GM12878 (cell line): ENCODE measurements around the gene CTIF. TPM values are rescaled to one million over a fixed set of nuclear protein-coding genes. Genes with fewer than 3 reads are reported as not detected.

Experiments
- ATAC-seq: fragments of 200-7000 bp; cut with Tn5 transposase; 3 replicates; pipeline ENCODE4 v1.9.1; 2020; ENCODE audit warnings: mild to moderate bottlenecking, moderate library complexity
- BruUV-seq: library from RNA; stranded (reverse); fragments of 400-500 nt; replicated peaks from 2 replicates; lab custom pipeline; 2021; lab: Mats Ljungman, UMichigan
- CTCF ChIA-PET: fragments of 300-600 bp; sonication (Branson Sonifier 250); formaldehyde crosslinking; extraction: SDS; loops from one replicate; lab custom pipeline; 2021; ENCODE audit warnings: inconsistent platforms; lab: Yijun Ruan, JAX
- POLR2A ChIA-PET: fragments of 350-600 bp; formaldehyde crosslinking; extraction: SDS; loops from one replicate; lab custom pipeline; 2021; ENCODE audit warnings: inconsistent platforms; lab: Charles Lee
- RAD21 ChIA-PET: fragments of 300-600 bp; sonication (Branson Sonifier 250); formaldehyde crosslinking; loops from one replicate; lab custom pipeline; 2023; ENCODE audit warnings: antibody characterized with exemption; ENCODE audit not compliant: unreplicated experiment; lab: Charles Lee
- SMC1A ChIA-PET: fragments of 300-600 bp; sonication (Branson Sonifier 250); formaldehyde crosslinking; loops from one replicate; lab custom pipeline; 2023; ENCODE audit not compliant: unreplicated experiment, uncharacterized antibody; lab: Charles Lee
- DNase-seq: peaks from one replicate; pipeline ENCODE4 v3.0.0-alpha.2; 2011; ENCODE audit warnings: low read depth, low spot score
- FAIRE-seq: peaks from 3 replicates; lab custom pipeline; 2011; peaks lifted over from hg19 to GRCh38; lab: Jason Lieb, UNC
- H2AFZ ChIP-seq: 2 replicates; pipeline ENCODE4 v1.6.0; 2011; ENCODE audit warnings: low read depth, low read length, control low read depth; ENCODE audit not compliant: control insufficient read depth
- H3K27ac ChIP-seq: 2 replicates; pipeline ENCODE4 v1.5.1; 2011; ENCODE audit warnings: control low read depth; ENCODE audit not compliant: control insufficient read depth, insufficient read depth
- H3K27me3 ChIP-seq, 2 experiments: replicated peaks in 1 of 2; 2 replicates each; pipeline versions ENCODE4 v1.6.0 to v1.6.1; 2011; ENCODE audit warnings: low read length in 1 of 2; ENCODE audit not compliant: control insufficient read depth in 2 of 2, insufficient read depth in 2 of 2
- H3K36me3 ChIP-seq, 2 experiments: 2 replicates each; pipeline ENCODE4 v1.5.1; 2011; ENCODE audit warnings: low read length in 1 of 2; ENCODE audit not compliant: control insufficient read depth in 2 of 2, insufficient read depth in 2 of 2
- H3K4me1 ChIP-seq: 2 replicates; pipeline ENCODE4 v1.6.1; 2011; ENCODE audit warnings: mild to moderate bottlenecking, low read length, moderate library complexity, mixed read lengths; ENCODE audit not compliant: control insufficient read depth, insufficient read depth
- H3K4me2 ChIP-seq: 2 replicates; pipeline ENCODE4 v1.6.0; 2011; ENCODE audit warnings: control low read depth; ENCODE audit not compliant: control insufficient read depth, insufficient read depth
- H3K4me3 ChIP-seq: fragments of 200-600 bp; sonication (generic); 2 replicates; pipeline ENCODE4 v1.5.1; 2016
- H3K79me2 ChIP-seq: 2 replicates; pipeline ENCODE4 v1.6.0; 2011; ENCODE audit warnings: low read length; ENCODE audit not compliant: control insufficient read depth, insufficient read depth
- H3K9ac ChIP-seq: 2 replicates; pipeline ENCODE4 v1.8.0; 2011; ENCODE audit warnings: low read length, control low read depth, mixed read lengths; ENCODE audit not compliant: control insufficient read depth, insufficient read depth
- H3K9me3 ChIP-seq: replicated peaks from 3 replicates; pipeline ENCODE4 v1.5.1; 2011; ENCODE audit warnings: mild to moderate bottlenecking, low read length; ENCODE audit not compliant: control insufficient read depth, insufficient read depth
- H4K20me1 ChIP-seq: 2 replicates; pipeline ENCODE4 v1.6.0; 2011; ENCODE audit not compliant: control insufficient read depth, insufficient read depth
- CREM ChIP-seq: IDR thresholded peaks from 2 replicates; pipeline ENCODE4 v1.6.1; 2014; ENCODE audit warnings: antibody characterized with exemption, low read depth
- NBN ChIP-seq: fragments of 450-650 bp; IDR thresholded peaks from 2 replicates; pipeline ENCODE4 v1.6.1; 2016
- PBX3 ChIP-seq: IDR thresholded peaks from 2 replicates; pipeline ENCODE4 v1.6.1; 2011; ENCODE audit warnings: mild to moderate bottlenecking, low read depth, low read length, moderate library complexity; ENCODE audit not compliant: insufficient replicate concordance
- RUNX3 ChIP-seq: IDR thresholded peaks from 2 replicates; pipeline ENCODE4 v1.6.1; 2012; ENCODE audit warnings: low read length, inconsistent platforms
- SMARCA5 ChIP-seq: fragments of 450-650 bp; IDR thresholded peaks from 2 replicates; pipeline ENCODE4 v1.6.1; 2017; ENCODE audit warnings: mild to moderate bottlenecking
- WGBS: methylation state at CpG from one replicate; pipeline ENCODE4 v1.1.6; 2016; ENCODE audit warnings: low lambda C conversion rate; ENCODE audit not compliant: insufficient replicate concordance, insufficient coverage; ENCODE audit errors: missing lambda C conversion rate; 5-methylcytosine and 5-hydroxymethylcytosine counted together
- in situ Hi-C: fragments of 300-500 bp; cut with MboI; formaldehyde crosslinking; loops from 9 replicates; pipeline ENCODE4 v1.14.3; 2018; ENCODE audit warnings: mixed read lengths
- intact Hi-C: fragments of 100-400 bp; cut with micrococcal nuclease; formaldehyde crosslinking; loops from one replicate; pipeline ENCODE4 v1.14.2; 2022; ENCODE audit not compliant: unreplicated experiment
- polyA plus RNA-seq, 11 experiments: library from polyadenylated mRNA; depleted of rRNA in 4 of 11; unstranded in 6 of 11; stranded (reverse) in 5 of 11; fragments of >200 nt; fragmentation: Nextera tagmentation in 4 of 11; fragmentation: Illumina TruSeq in 1 of 11; extraction: Ambion mirVana in 4 of 11; extraction: Trizol in 1 of 11; gene quantifications; 1 replicate in 1 of 11; 2 replicates in 10 of 11; pipeline versions ENCODE4 v1.2.1 to v1.2.3, GENCODE V29; 2011 to 2016; ENCODE audit warnings: inconsistent platforms in 2 of 11, missing spikeins in 2 of 11, low read depth in 1 of 11
- total RNA-seq, 4 experiments: library from RNA; depleted of rRNA in 3 of 4; stranded (reverse); fragments of >200 nt in 3 of 4; fragmentation: Illumina TruSeq in 1 of 4; extraction: Trizol in 1 of 4; gene quantifications; 2 replicates each; pipeline versions ENCODE4 v1.2.1 to v1.2.3, GENCODE V29; 2013 to 2021

The CTIF gene
- total and polyA plus RNA-seq, 10 of the 15 experiments (the other 5 are each of a cell fraction or from before 2014, with no cell fraction given): 0.06 to 11.6 (median 2.5) TPM

- in situ Hi-C loops: no loop called here
- H3K9me3 ChIP-seq: no peaks in the 10 kb centered on the region
- H3K36me3 ChIP-seq: no peaks in the 10 kb centered on the region
- ATAC-seq (no peak), DNase-seq (no peak), FAIRE-seq (no peak)
- no peak overlapping the region for H3K9ac ChIP-seq
- WGBS: 81% methylated on average over 11 of the region's 11 CpGs
- intact Hi-C loops: no loop called here
- POLR2A ChIA-PET: interaction anchor here (1.4 kb wide), 1 partner anchor 27 kb away, joined by 4 read pairs; no protein-coding TSS in a partner anchor
- CTCF ChIA-PET: interaction anchor here (1.2 kb wide), 1 partner anchor 17 kb away, joined by 4 read pairs; no protein-coding TSS in a partner anchor
- no peak overlapping the region for H3K27ac ChIP-seq
- no peaks in the 10 kb centered on the region for H4K20me1 ChIP-seq
- H3K27me3 ChIP-seq: no peaks in the 10 kb centered on the region
- H3K4me3 ChIP-seq: no peak overlapping the region
- peak; percentile 34 for TF ChIP-seq RUNX3
- TF ChIP-seq CREM: no peak
- TF ChIP-seq NBN: no peak
- TF ChIP-seq SMARCA5: 0 out of 2 replicates have a peak, but pooled peaks have one; percentile 29
- TF ChIP-seq PBX3: no peak
- RAD21 ChIA-PET: no interaction called here
- H3K4me1 ChIP-seq: peaks cover 28% of the 10 kb centered on the region
- SMC1A ChIA-PET: interaction anchor here (1.1 to 3.1 kb wide), 2 partner anchors 35 to 39 kb away, joined by 3 to 10 read pairs; no protein-coding TSS in a partner anchor
- no TSS peak for BruUV-seq
- no peak overlapping the region for H2AFZ ChIP-seq
- no peak overlapping the region for H3K4me2 ChIP-seq
- no peaks in the 10 kb centered on the region for H3K79me2 ChIP-seq
Measured at GRCh38 chr18:48750485-48751175, 211.8 kb downstream of the CTIF start.
